Heart left ventricle (tissue), 16 donors: ENCODE results near the gene CYB5B. TPM values are rescaled to one million over a fixed set of nuclear protein-coding genes. Genes with fewer than 3 reads are reported as not detected.

Source experiments
- ATAC-seq, 4 donors: fragments of 200-7000 bp; cut with Tn5 transposase; one replicate each; pipeline ENCODE4 v1.9.1; 2020 to 2022; ENCODE audit warnings: moderate library complexity in 4 of 4, mild to moderate bottlenecking in 3 of 4, moderate number of reproducible peaks in 1 of 4
- DNase-seq, 5 donors: peaks; one replicate each; pipeline ENCODE4 v3.0.0-alpha.2; 2020
- H3K27ac ChIP-seq, 12 donors: fragments of 200-600 bp; sonication (generic) in 4 of 12; one replicate each; pipeline versions ENCODE4 v1.5.0 to v1.8.0; 2016 to 2022; ENCODE audit warnings: mild to moderate bottlenecking in 2 of 12
- H3K27me3 ChIP-seq, 9 donors: fragments of 200-600 bp; sonication (generic) in 2 of 9; one replicate each; pipeline versions ENCODE4 v1.5.1 to v1.8.0; 2016 to 2022; ENCODE audit warnings: mild to moderate bottlenecking in 3 of 9
- H3K36me3 ChIP-seq, 9 donors: fragments of 200-600 bp; sonication (generic) in 2 of 9; one replicate each; pipeline versions ENCODE4 v1.5.0 to v1.8.0; 2018 to 2022; ENCODE audit warnings: mild to moderate bottlenecking in 2 of 9
- H3K4me1 ChIP-seq, 12 donors: fragments of 200-600 bp; sonication (generic) in 4 of 12; one replicate each; pipeline versions ENCODE4 v1.5.0 to v1.8.0; 2016 to 2022; ENCODE audit warnings: mild to moderate bottlenecking in 3 of 12
- H3K4me3 ChIP-seq, 12 donors: fragments of 200-600 bp; sonication (generic) in 4 of 12; one replicate each; pipeline versions ENCODE4 v1.5.0 to v1.8.0; 2017 to 2022; ENCODE audit warnings: mild to moderate bottlenecking in 9 of 12, moderate library complexity in 4 of 12
- H3K9me3 ChIP-seq, 12 donors: fragments of 200-600 bp; sonication (generic) in 4 of 12; one replicate each; pipeline versions ENCODE4 v1.5.0 to v1.8.0; 2016 to 2022; ENCODE audit warnings: mild to moderate bottlenecking in 1 of 12
- POLR2A ChIP-seq, 2 donors: fragments of 450-650 bp; IDR thresholded peaks; one replicate each; pipeline ENCODE4 v1.6.1; 2017; ENCODE audit warnings: antibody characterized with exemption in 2 of 2, mild to moderate bottlenecking in 2 of 2, moderate library complexity in 2 of 2
- WGBS, 4 donors: extraction: QIAGEN DNeasy Blood & Tissue Kit in 2 of 4; methylation state at CpG; one replicate each; pipeline versions ENCODE4 v1.1.5 to v1.1.7; 2013 to 2018; 5-methylcytosine and 5-hydroxymethylcytosine counted together
- intact Hi-C, 10 donors: fragments of 100-400 bp; cut with DNase I; formaldehyde crosslinking; loops; one replicate each; pipeline versions ENCODE4 v1.11.1 to v1.14.2; 2022
- long read RNA-seq, 3 donors: library from polyadenylated mRNA; unstranded; transcript quantifications; one replicate each; pipeline ENCODE4 v2.0.0, GENCODE V29; 2020 to 2021
- polyA plus RNA-seq, 2 donors: library from polyadenylated mRNA; stranded (reverse); fragments of 200-250 nt; gene quantifications; one replicate each; pipeline ENCODE4 v1.2.3, GENCODE V29; 2013
- total RNA-seq, 9 donors: library from RNA; depleted of rRNA in 2 of 9; stranded (reverse); fragments of >200 nt in 2 of 9; fragmentation: NEBNext Ultra II Directional in 3 of 9; extraction: Animal tissue kit (Norgen Biotek cat#: 25700) in 3 of 9; gene quantifications; one replicate each; pipeline versions ENCODE4 v1.1.0 to v1.2.4, GENCODE V29; 2016 to 2023
- TF ChIP-seq, protein P1 (sequence below), 12 donors: fragments of 200-600 bp; sonication (generic) in 4 of 12; IDR thresholded peaks; one replicate each; pipeline versions ENCODE4 v1.5.0 to v1.8.0; 2018 to 2022; ENCODE audit warnings: antibody characterized with exemption in 12 of 12, mild to moderate bottlenecking in 5 of 12
- donor health status: ischemic (EF 13 %, LVEDD 7.1; RV severe dilation, severe dysfunction).
- donor health status: healthy with polysubstance abuse.
- donor health status: DM: no; HTN: yes; CAD: no.
- donor health status: DM: no; HTN: no; CAD: no.
- donor health status: ischemic (EF 25% LVEDD 6.9; RV normal size, moderate dysfunction).
- donor health status: ischemic (EF 25% LVEDD 5.7; RV mildly dilated, moderate dysfunction).
- donor health status: healthy.
- donor health status: DM: yes; HTN: yes; CAD: no.
- donor health status: ischemic (EF 35%, LVEDD 5.7; RV mildly dilated, moderate dysfunction).
- donor health status: nonischemic (EF 11% LVEDD 7.7; RV severe dilation, severe dysfunction).
- donor health status: DM: yes; HTN: yes; CAD: no.
- donor health status: PGD.
- donor health status: ischemic (EF 29% LVEDD 5.4; RV normal size, mild dysfunction).
- donor health status: nonischemic (EF 23%, LVEDD 6.1; RV moderate dilation, normal function).

Gene CYB5B, protein sequence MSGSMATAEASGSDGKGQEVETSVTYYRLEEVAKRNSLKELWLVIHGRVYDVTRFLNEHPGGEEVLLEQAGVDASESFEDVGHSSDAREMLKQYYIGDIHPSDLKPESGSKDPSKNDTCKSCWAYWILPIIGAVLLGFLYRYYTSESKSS
- total RNA-seq (10 to 100 TPM; 31.1 to 89.2 (median 65.0) TPM), polyA plus RNA-seq (10 to 100 TPM; 46.3 to 65.7 TPM)
- long read RNA-seq, donor 1, full-length matches to known transcripts, result 26 of 28 reads
- long read RNA-seq, donor 1, partial matches to known transcripts, result 0 of 28 reads
- long read RNA-seq, donor 1, other reads (novel, unspliced or antisense), result 2 of 28 reads
- long read RNA-seq, donor 2, full-length matches to known transcripts, result 112 of 120 reads
- long read RNA-seq, donor 2, partial matches to known transcripts, result 4 of 120 reads
- long read RNA-seq, donor 2, other reads (novel, unspliced or antisense), result 4 of 120 reads
- long read RNA-seq, donor 3, full-length matches to known transcripts, result 30 of 31 reads
- long read RNA-seq, donor 3, partial matches to known transcripts, result 1 of 31 reads
- long read RNA-seq, donor 3, other reads (novel, unspliced or antisense), result 0 of 31 reads

DNA sequence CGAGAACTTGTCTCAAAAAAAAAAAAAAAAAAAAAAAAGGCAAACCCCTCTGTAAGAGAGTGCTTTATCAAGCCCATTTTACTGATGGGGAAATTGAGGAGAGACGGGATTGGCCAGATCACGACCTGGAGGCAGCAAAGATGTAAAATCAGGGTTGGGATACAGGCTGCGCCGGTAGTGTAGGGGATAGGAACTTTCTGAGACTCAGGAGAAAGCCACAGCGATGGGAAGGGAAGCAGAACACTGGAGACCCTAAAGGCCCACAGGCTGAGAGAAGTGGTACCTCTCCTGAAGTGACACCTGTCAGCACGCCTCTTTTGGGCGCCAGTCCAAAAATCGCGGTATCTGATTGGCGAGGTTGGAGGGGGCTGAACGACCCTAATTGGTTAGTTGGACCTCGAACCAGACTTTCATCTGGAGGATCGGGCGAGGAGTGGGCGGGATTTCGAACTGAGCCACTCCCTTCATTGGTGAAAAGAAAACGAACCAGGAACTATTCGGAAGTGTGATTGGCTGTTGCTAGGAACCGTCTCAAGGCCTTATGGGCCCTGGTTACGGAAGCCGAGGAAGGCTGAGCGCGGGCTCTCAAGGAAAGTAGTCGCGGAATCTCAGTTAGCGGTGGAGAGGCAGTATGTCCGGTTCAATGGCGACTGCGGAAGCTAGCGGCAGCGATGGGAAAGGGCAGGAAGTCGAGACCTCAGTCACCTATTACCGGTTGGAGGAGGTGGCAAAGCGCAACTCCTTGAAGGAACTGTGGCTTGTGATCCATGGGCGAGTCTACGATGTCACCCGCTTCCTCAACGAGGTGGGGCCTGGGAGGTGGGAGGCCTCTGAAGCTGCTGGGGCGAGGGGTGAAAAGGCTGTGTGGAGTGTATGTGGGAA, at the start of gene CYB5B:
CYB5B (plus strand) TSS at position 567 of the 882 bp plus-strand sequence; CDS start at position 632, 65 bp downstream.
- H3K4me1 ChIP-seq, result peaks cover 0 to 17% (median 11%) of the 10 kb centered on the region in 12 donors
- peaks cover 0 to 5% (median 0%) of the 10 kb centered on the region in 12 donors for H3K9me3 ChIP-seq
- DNase-seq (peak; percentile 91 to 96 (median 95)), ATAC-seq (peak; percentile 99 to 100 (median 99))
- peaks cover 0 to 26% (median 23%) of the 10 kb centered on the region in 9 donors for H3K36me3 ChIP-seq
- 3 to 4% (median 3%) methylated on average over 37 to 40 of the region's 40 CpGs for WGBS, 4 donors
- TF ChIP-seq POLR2A (IDR thresholded peaks at IDR 0.05), result peak in 1 of 2 donors; percentile 66
- TF ChIP-seq, protein P1, sequence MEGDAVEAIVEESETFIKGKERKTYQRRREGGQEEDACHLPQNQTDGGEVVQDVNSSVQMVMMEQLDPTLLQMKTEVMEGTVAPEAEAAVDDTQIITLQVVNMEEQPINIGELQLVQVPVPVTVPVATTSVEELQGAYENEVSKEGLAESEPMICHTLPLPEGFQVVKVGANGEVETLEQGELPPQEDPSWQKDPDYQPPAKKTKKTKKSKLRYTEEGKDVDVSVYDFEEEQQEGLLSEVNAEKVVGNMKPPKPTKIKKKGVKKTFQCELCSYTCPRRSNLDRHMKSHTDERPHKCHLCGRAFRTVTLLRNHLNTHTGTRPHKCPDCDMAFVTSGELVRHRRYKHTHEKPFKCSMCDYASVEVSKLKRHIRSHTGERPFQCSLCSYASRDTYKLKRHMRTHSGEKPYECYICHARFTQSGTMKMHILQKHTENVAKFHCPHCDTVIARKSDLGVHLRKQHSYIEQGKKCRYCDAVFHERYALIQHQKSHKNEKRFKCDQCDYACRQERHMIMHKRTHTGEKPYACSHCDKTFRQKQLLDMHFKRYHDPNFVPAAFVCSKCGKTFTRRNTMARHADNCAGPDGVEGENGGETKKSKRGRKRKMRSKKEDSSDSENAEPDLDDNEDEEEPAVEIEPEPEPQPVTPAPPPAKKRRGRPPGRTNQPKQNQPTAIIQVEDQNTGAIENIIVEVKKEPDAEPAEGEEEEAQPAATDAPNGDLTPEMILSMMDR (IDR thresholded peaks at IDR 0.05), result peak in 1 of 12 donors; percentile 3
- peak within 1 kb of the TSS; percentile 64 to 91 (median 76) for H3K4me3 ChIP-seq
- no peaks in the 10 kb centered on the region for H3K27me3 ChIP-seq
- intact Hi-C loops, result loop anchor here in 8 of 10 donors (2.0 to 10.0 kb wide), 4 partner anchors 27 to 143 kb away; partner anchors contain the start of gene NFAT5 (in 6 of the 8)
- H3K27ac ChIP-seq, result peak within 1 kb of the TSS; percentile 54 to 86 (median 80)

DNA sequence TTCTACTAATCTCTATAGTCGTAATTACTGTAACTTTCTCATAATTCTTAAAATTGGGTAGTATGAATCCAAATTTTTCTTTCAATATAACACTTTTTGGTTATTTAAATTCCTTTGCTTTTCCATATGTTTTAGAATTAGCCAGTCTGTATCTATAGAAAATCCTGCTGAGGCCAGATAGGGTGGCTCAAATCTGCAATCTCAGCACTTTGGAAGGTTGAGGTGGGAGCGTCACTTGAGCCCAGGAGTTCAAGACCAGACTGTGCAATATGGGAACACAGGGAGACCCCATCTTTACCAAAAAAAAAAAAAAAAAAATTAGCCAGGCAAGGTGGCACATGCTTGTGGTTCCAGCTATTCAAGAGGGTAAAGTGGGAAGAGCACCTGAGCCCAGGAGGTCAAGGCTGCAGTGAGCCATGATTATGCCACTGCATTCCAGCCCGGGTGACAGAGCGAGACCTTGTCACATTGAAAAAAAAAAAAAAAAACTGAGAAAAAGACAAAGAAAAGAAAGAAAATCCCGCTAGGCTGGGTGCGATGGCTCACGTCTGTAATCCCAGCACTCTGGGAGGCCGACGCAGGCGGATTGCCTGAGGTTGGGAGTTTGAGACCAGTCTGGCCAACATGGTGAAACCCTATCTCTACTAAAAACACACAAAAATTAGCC, 47.9 kb upstream of the CYB5B start:
- ATAC-seq, result no peak
- intact Hi-C loops, result no loop called here
- TF ChIP-seq POLR2A (IDR thresholded peaks at IDR 0.05), result no peak
- TF ChIP-seq, protein P1 (IDR thresholded peaks at IDR 0.05), result no peak
- WGBS, 4 donors, result 95 to 97% (median 96%) methylated on average over 10 of the region's 10 CpGs
- Histone ChIP-seq H3K9me3 (no peaks in the 10 kb centered on the region), H3K27ac (no peak overlapping the region), H3K4me1 (peaks cover 0 to 16% (median 0%) of the 10 kb centered on the region in 12 donors), H3K27me3 (no peaks in the 10 kb centered on the region), H3K36me3 (peaks cover 0 to 93% (median 76%) of the 10 kb centered on the region in 9 donors), H3K4me3 (no peak overlapping the region)
- no peak for DNase-seq

DNA sequence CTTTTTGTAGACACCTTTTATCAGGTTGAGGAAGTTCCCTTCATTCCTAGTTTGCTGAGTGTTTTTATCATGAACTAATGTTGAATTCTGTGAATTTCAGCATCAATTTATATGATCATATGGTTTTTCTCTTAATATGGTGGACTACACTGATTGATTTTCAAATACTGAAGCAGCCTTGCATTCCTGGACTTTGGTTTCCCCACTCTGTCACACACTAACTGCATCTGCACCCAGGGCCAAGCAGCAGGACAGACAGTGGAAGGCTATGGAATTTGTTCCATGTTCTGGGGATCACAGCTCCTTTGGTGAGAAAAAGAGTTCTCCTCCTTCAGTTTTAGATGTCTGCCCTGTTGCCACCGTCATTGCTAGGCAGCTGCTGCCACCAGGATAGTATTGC, 46.4 kb upstream of the CYB5B start:
- TF ChIP-seq POLR2A (IDR thresholded peaks at IDR 0.05), result no peak
- TF ChIP-seq, protein P1 (IDR thresholded peaks at IDR 0.05), result no peak
- 86 to 100% (median 96%) methylated on average over 1 of the region's 1 CpG for WGBS, 4 donors
- peaks cover 0 to 93% (median 76%) of the 10 kb centered on the region in 9 donors for H3K36me3 ChIP-seq

More for the DNA sequence above, 46.4 kb upstream of the CYB5B start:
- Histone ChIP-seq H3K4me3 (no peak overlapping the region), H3K4me1 (peaks cover 0 to 20% (median 0%) of the 10 kb centered on the region in 12 donors), H3K27me3 (no peaks in the 10 kb centered on the region), H3K27ac (peak overlapping the region in 1 of 12 donors; percentile 51), H3K9me3 (no peaks in the 10 kb centered on the region)
- no peak for ATAC-seq
- intact Hi-C loops, result no loop called here
- no peak for DNase-seq
